Astrocyte of the spinal cord (primary cell): ENCODE data around the gene GRB7.

Source experiments
- DNase-seq: peaks from one replicate; pipeline ENCODE4 v3.0.0; 2011; ENCODE audit warnings: low read depth, low spot score
- H3K4me3 ChIP-seq: 2 replicates; pipeline ENCODE4 v1.5.1; 2011; ENCODE audit warnings: low read depth, mild to moderate bottlenecking, low read length, moderate library complexity
- CTCF ChIP-seq: IDR thresholded peaks from 2 replicates; pipeline ENCODE4 v1.5.1; 2012; ENCODE audit warnings: low read depth, mild to moderate bottlenecking, low read length, inconsistent platforms
- in situ Hi-C: cut with HindIII; loops from 2 replicates; pipeline ENCODE4 v1.10.0; 2017; ENCODE audit warnings: low sequenced_read_pairs

The GRB7 gene

GRCh38 chr17:39735882-39736281 lies 1.9 kb upstream of the GRB7 start:
- H3K4me3 ChIP-seq = no peak overlapping the region
- in situ Hi-C loops = no loop called here
- DNase-seq = no peak
- no peak for TF ChIP-seq CTCF

- DNase-seq = no peak
- in situ Hi-C loops = no loop called here
- H3K4me3 ChIP-seq = no peak overlapping the region
- no peak for TF ChIP-seq CTCF
These were observed 1.2 kb upstream of the GRB7 start for GRCh38 chr17:39736319-39737165.

DNA sequence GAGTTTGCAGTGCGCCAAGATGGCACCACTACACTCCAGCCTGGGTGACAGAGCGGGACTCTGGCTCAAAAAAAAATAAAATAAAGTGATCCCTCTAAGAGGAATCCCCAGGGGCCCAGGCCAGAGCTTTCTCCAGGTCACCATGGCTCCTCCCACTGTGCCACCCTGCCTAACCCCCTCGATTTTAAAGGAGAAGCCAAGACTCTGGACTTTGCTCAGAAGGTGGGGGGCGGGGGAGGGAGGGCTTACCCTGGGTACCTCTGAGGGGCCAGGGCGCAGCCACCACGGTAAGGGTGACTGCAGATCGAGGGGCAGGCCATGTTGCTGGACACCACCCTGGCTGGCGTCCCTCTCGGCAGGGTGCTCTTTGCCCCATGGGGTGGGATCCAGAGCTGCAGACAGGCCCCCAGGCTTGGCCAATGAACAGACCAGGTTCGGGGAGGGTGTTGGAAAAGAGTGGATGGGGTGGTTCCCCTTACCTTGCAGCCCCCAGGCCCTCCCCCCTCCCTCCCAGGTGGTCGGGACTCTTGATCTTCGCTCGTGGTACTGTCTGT lies 455 bp upstream of the GRB7 start:
- no peak overlapping the region for H3K4me3 ChIP-seq
- no peak for TF ChIP-seq CTCF
- no peak for DNase-seq
- in situ Hi-C loops = no loop called here

GRCh38 chr17:39738568-39738901 lies 797 bp downstream of the GRB7 start:
- in situ Hi-C loops = no loop called here
- H3K4me3 ChIP-seq = no peak overlapping the region
- TF ChIP-seq CTCF = no peak
- DNase-seq = no peak

- no peak for DNase-seq
- in situ Hi-C loops = no loop called here
- no peak for TF ChIP-seq CTCF
- H3K4me3 ChIP-seq = no peak overlapping the region
These were observed 1.5 kb downstream of the GRB7 start for GRCh38 chr17:39738983-39739884.

GRCh38 chr17:39739885-39740356 lies 2.2 kb downstream of the GRB7 start:
- peak; percentile 4 for TF ChIP-seq CTCF
- DNase-seq = no peak
- in situ Hi-C loops = no loop called here
- no peak overlapping the region for H3K4me3 ChIP-seq
